Measurements from ENCODE around the gene PRKAR1B. TPM values are rescaled to one million over a fixed set of nuclear protein-coding genes. Genes with fewer than 3 reads are reported as not detected.

The PRKAR1B gene
- total RNA-seq, 2 experiments from 2014 or later = 48.7 to 49.9 TPM

GRCh38 chr7:742791-743190 lies 15.7 kb upstream of the PRKAR1B start:
- intact Hi-C loops (cut with micrococcal nuclease) = no loop called here
- H3K36me3 Mint-ChIP-seq (ENCODE audit: low read depth) = peaks cover 41% of the 10 kb centered on the region
- POLR2A ChIA-PET = interaction anchor here (1.7 kb wide), 1 partner anchor 26 kb away, joined by 5 read pairs; no protein-coding TSS in a partner anchor
- CTCF ChIA-PET = no interaction called here
- no peak overlapping the region for H3K27ac Mint-ChIP-seq
- H3K4me3 Mint-ChIP-seq = no peak overlapping the region
- no peaks in the 10 kb centered on the region for H3K27me3 Mint-ChIP-seq
- no peak for TF ChIP-seq CTCF (IDR thresholded peaks at IDR 0.05)
- no peak for ATAC-seq
- H3K9me3 Mint-ChIP-seq = peaks cover 2% of the 10 kb centered on the region
- no peak for DNase-seq
- peaks cover 4% of the 10 kb centered on the region for H3K4me1 Mint-ChIP-seq (ENCODE audit: low read depth)

- ATAC-seq (no peak), DNase-seq (no peak)
- Mint-ChIP-seq H3K4me3 (no peak overlapping the region), H3K9me3 (peaks cover 2% of the 10 kb centered on the region), H3K27me3 (no peaks in the 10 kb centered on the region), H3K27ac (no peak overlapping the region), H3K36me3 (ENCODE audit: low read depth) (peaks cover 45% of the 10 kb centered on the region), H3K4me1 (ENCODE audit: low read depth) (peaks cover 8% of the 10 kb centered on the region)
- intact Hi-C loops (cut with micrococcal nuclease) = no loop called here
- no peak for TF ChIP-seq CTCF (IDR thresholded peaks at IDR 0.05)
- POLR2A ChIA-PET = interaction anchor here (0.6 to 1.7 kb wide), 3 partner anchors 11 to 49 kb away, joined by 3 to 5 read pairs (median 4); no protein-coding TSS in a partner anchor
- CTCF ChIA-PET = no interaction called here
Measured at GRCh38 chr7:741850-742249, 14.8 kb upstream of the PRKAR1B start.

- Mint-ChIP-seq H3K27ac (no peak overlapping the region), H3K9me3 (peaks cover 2% of the 10 kb centered on the region), H3K4me1 (ENCODE audit: low read depth) (peaks cover 8% of the 10 kb centered on the region), H3K27me3 (no peaks in the 10 kb centered on the region), H3K36me3 (ENCODE audit: low read depth) (peaks cover 44% of the 10 kb centered on the region), H3K4me3 (no peak overlapping the region)
- intact Hi-C loops (cut with micrococcal nuclease) = no loop called here
- ChIA-PET POLR2A (interaction anchor here (0.7 to 1.7 kb wide), 3 partner anchors 10 to 25 kb away, joined by 3 to 5 read pairs (median 4); no protein-coding TSS in a partner anchor), CTCF (no interaction called here)
- ATAC-seq (no peak), DNase-seq (no peak)
- no peak for TF ChIP-seq CTCF (IDR thresholded peaks at IDR 0.05)
Measured at GRCh38 chr7:741191-741671, 14.2 kb upstream of the PRKAR1B start.

- intact Hi-C loops (cut with micrococcal nuclease) = no loop called here
- Mint-ChIP-seq H3K27me3 (no peaks in the 10 kb centered on the region), H3K36me3 (ENCODE audit: low read depth) (peaks cover 37% of the 10 kb centered on the region), H3K4me3 (no peak overlapping the region), H3K9me3 (peaks cover under 1% of the 10 kb centered on the region), H3K27ac (no peak overlapping the region), H3K4me1 (ENCODE audit: low read depth) (peaks cover 8% of the 10 kb centered on the region)
- no peak for ATAC-seq
- TF ChIP-seq CTCF (IDR thresholded peaks at IDR 0.05) = no peak
- ChIA-PET POLR2A (interaction anchor here (1.3 kb wide), 1 partner anchor 9 kb away, joined by 3 read pairs; no protein-coding TSS in a partner anchor), CTCF (no interaction called here)
- DNase-seq = no peak
Measured at GRCh38 chr7:739983-740942, 13.2 kb upstream of the PRKAR1B start.

- CTCF ChIA-PET = no interaction called here
- peaks cover 29% of the 10 kb centered on the region for H3K36me3 Mint-ChIP-seq (ENCODE audit: low read depth)
- POLR2A ChIA-PET = no interaction called here
- no peak overlapping the region for H3K4me3 Mint-ChIP-seq
- no peak overlapping the region for H3K27ac Mint-ChIP-seq
- ATAC-seq = no peak
- intact Hi-C loops (cut with micrococcal nuclease) = no loop called here
- DNase-seq = no peak
- H3K9me3 Mint-ChIP-seq = no peaks in the 10 kb centered on the region
- no peak for TF ChIP-seq CTCF (IDR thresholded peaks at IDR 0.05)
- H3K27me3 Mint-ChIP-seq = no peaks in the 10 kb centered on the region
- H3K4me1 Mint-ChIP-seq (ENCODE audit: low read depth) = peaks cover 8% of the 10 kb centered on the region
Measured at GRCh38 chr7:739455-739982, 12.4 kb upstream of the PRKAR1B start.
